HepG2 (cell line): ENCODE measurements around the gene VWA1. TPM values are rescaled to one million over a fixed set of nuclear protein-coding genes. Genes with fewer than 3 reads are reported as not detected.

ENCODE experiments used
- BCLAF1 ChIP-seq: fragments of 450-650 bp; IDR thresholded peaks from 2 replicates; pipeline ENCODE4 v1.6.1; 2017; ENCODE audit warnings: mild to moderate bottlenecking
- CERS6 ChIP-seq: sonication (generic); formaldehyde crosslinking; IDR thresholded peaks from 2 replicates; pipeline ENCODE4 v1.5.0; 2020; ENCODE audit warnings: missing genetic modification reagents
- CSRNP1 ChIP-seq: sonication (generic); formaldehyde crosslinking; IDR thresholded peaks from 2 replicates; pipeline ENCODE4 v1.8.1; 2023; ENCODE audit warnings: mild to moderate bottlenecking, missing genetic modification reagents
- DPF2 ChIP-seq: sonication (generic); formaldehyde crosslinking; IDR thresholded peaks from 2 replicates; pipeline ENCODE4 v1.4.0; 2020; ENCODE audit warnings: mild to moderate bottlenecking, low read depth, missing genetic modification reagents, borderline replicate concordance
- KDM4B ChIP-seq: sonication (generic); formaldehyde crosslinking; IDR thresholded peaks from 2 replicates; pipeline ENCODE4 v1.4.0; 2020; ENCODE audit warnings: missing genetic modification reagents
- NFAT5 ChIP-seq: sonication (generic); formaldehyde crosslinking; IDR thresholded peaks from 2 replicates; pipeline ENCODE4 v1.4.0; 2020; ENCODE audit warnings: missing genetic modification reagents
- PHF5A ChIP-seq: IDR thresholded peaks from one replicate; pipeline ENCODE4 v1.6.1; 2018; ENCODE audit warnings: low read depth, missing genetic modification reagents; ENCODE audit not compliant: unreplicated experiment
- TARDBP ChIP-seq: sonication (generic); formaldehyde crosslinking; IDR thresholded peaks from 2 replicates; pipeline ENCODE4 v1.8.0; 2022; ENCODE audit warnings: mild to moderate bottlenecking, missing genetic modification reagents
- TBL1XR1 ChIP-seq: fragments of 150-350 bp; IDR thresholded peaks from 2 replicates; pipeline ENCODE4 v1.6.1; 2014; ENCODE audit warnings: borderline replicate concordance, low read length; ENCODE audit not compliant: partially characterized antibody
- TBP ChIP-seq: sonication (generic); formaldehyde crosslinking; IDR thresholded peaks from 2 replicates; pipeline ENCODE4 v1.5.0; 2020; ENCODE audit warnings: missing genetic modification reagents
- ZNF260 ChIP-seq: sonication (generic); formaldehyde crosslinking; IDR thresholded peaks from 2 replicates; pipeline ENCODE4 v1.4.0; 2020; ENCODE audit warnings: missing genetic modification reagents, low read depth, mild to moderate bottlenecking, borderline replicate concordance
- ZNF432 ChIP-seq: sonication (generic); formaldehyde crosslinking; IDR thresholded peaks from 2 replicates; pipeline ENCODE4 v1.5.0; 2020; ENCODE audit warnings: missing genetic modification reagents, mild to moderate bottlenecking, borderline replicate concordance
- ZNF44 ChIP-seq: sonication (generic); formaldehyde crosslinking; IDR thresholded peaks from 2 replicates; pipeline ENCODE4 v1.5.1; 2020; ENCODE audit warnings: mild to moderate bottlenecking, missing genetic modification reagents
- ZNF576 ChIP-seq: sonication (generic); formaldehyde crosslinking; IDR thresholded peaks from 2 replicates; pipeline ENCODE4 v1.4.0; 2020; ENCODE audit warnings: mild to moderate bottlenecking, missing genetic modification reagents
- ZNF660 ChIP-seq: sonication (generic); formaldehyde crosslinking; IDR thresholded peaks from 2 replicates; pipeline ENCODE4 v1.5.1; 2020; ENCODE audit warnings: mild to moderate bottlenecking, low read depth, missing genetic modification reagents, borderline replicate concordance
- polyA plus RNA-seq, 8 experiments: library from polyadenylated mRNA; depleted of rRNA in 3 of 8; stranded (reverse) in 7 of 8; unstranded in 1 of 8; fragments of >200 nt; fragmentation: Illumina TruSeq in 4 of 8; extraction: Trizol in 4 of 8; gene quantifications; 2 replicates each; pipeline versions ENCODE4 v1.2.1 to v1.2.3, GENCODE V29; 2011 to 2016; ENCODE audit warnings: low read depth in 4 of 8, missing spikeins in 1 of 8, mixed read lengths in 1 of 8; ENCODE audit not compliant: insufficient read depth in 1 of 8
- total RNA-seq, 5 experiments: library from RNA; depleted of rRNA; stranded (reverse); fragments of >200 nt; fragmentation: Illumina TruSeq; extraction: Trizol; gene quantifications; 2 replicates each; pipeline ENCODE4 v1.2.3, GENCODE V29; 2016; ENCODE audit warnings: low read depth in 1 of 5

Gene VWA1
- total and polyA plus RNA-seq, 2 of the 13 experiments (the other 11 are each of a cell fraction or from before 2014, with no cell fraction given): 40.9 to 57.5 TPM

GRCh38 chr1:1471389-1472052 is 36.0 kb downstream of the VWA1 start, which contains the start of gene ATAD3B (continued):
- TF ChIP-seq TARDBP (CRISPR knock-in tag) (no peak), ZNF576 (CRISPR knock-in tag) (no peak), DPF2 (CRISPR knock-in tag) (no peak), NFAT5 (CRISPR knock-in tag) (no peak), PHF5A (CRISPR knock-in tag) (no peak), ZNF432 (CRISPR knock-in tag) (no peak), CSRNP1 (CRISPR knock-in tag) (no peak), KDM4B (CRISPR knock-in tag) (peak; percentile 47; the same call in 1 of the 2 replicates), ZNF260 (no peak), BCLAF1 (no peak), ZNF44 (CRISPR knock-in tag) (no peak), ZNF660 (CRISPR knock-in tag) (0 out of 2 replicates have a peak, but pooled peaks have one; percentile 30), CERS6 (CRISPR knock-in tag) (no peak), TBP (CRISPR knock-in tag) (no peak), TBL1XR1 (no peak)
